Fibroblast of pulmonary artery (primary cell): ENCODE measurements around the gene LAMA3.

Source experiments
- DNase-seq: peaks from one replicate; pipeline ENCODE4 v3.0.0-alpha.2; 2010; ENCODE audit warnings: low read depth
- H3K4me3 ChIP-seq: replicated peaks from 2 replicates; pipeline ENCODE4 v1.5.1; 2011; ENCODE audit warnings: low read depth, mild to moderate bottlenecking, control low read depth, low read length, moderate library complexity
- CTCF ChIP-seq: IDR thresholded peaks from 2 replicates; pipeline ENCODE4 v1.5.1; 2011; ENCODE audit warnings: mild to moderate bottlenecking, control low read depth, low read length, inconsistent platforms; ENCODE audit errors: missing control alignments

LAMA3 gene

GRCh38 chr18:23986600-23987359 lies 297.5 kb downstream of the LAMA3 start:
- TF ChIP-seq CTCF: no peak
- no peak for DNase-seq
- H3K4me3 ChIP-seq: no peak overlapping the region

- no peak for DNase-seq
- no peak overlapping the region for H3K4me3 ChIP-seq
- no peak for TF ChIP-seq CTCF
Measured at GRCh38 chr18:23990474-23991410, 301.5 kb downstream of the LAMA3 start.

- TF ChIP-seq CTCF: no peak
- DNase-seq: no peak
- H3K4me3 ChIP-seq: no peak overlapping the region
Measured at GRCh38 chr18:23992089-23992940, 303.1 kb downstream of the LAMA3 start.

GRCh38 chr18:23992941-23993280 lies 303.7 kb downstream of the LAMA3 start:
- no peak overlapping the region for H3K4me3 ChIP-seq
- no peak for TF ChIP-seq CTCF
- DNase-seq: no peak

GRCh38 chr18:23994361-23994902 lies 305.2 kb downstream of the LAMA3 start:
- no peak overlapping the region for H3K4me3 ChIP-seq
- DNase-seq: peak; percentile 64

More at GRCh38 chr18:23994361-23994902, 305.2 kb downstream of the LAMA3 start:
- no peak for TF ChIP-seq CTCF
